Prostate gland (tissue), 2 donors: Measurements from ENCODE around the gene HIVEP3. TPM values are rescaled to one million over a fixed set of nuclear protein-coding genes. Genes with fewer than 3 reads are reported as not detected.

Experiments used
- DNase-seq: peaks from one replicate; pipeline ENCODE4 v3.0.0-alpha.2; 2019; ENCODE audit warnings: low spot score
- H3K27ac ChIP-seq, 2 donors: fragments of 200-600 bp; sonication (generic); 2 replicates each; pipeline ENCODE4 v1.5.1; 2017 to 2019
- H3K27me3 ChIP-seq: fragments of 200-600 bp; sonication (generic); replicated peaks from 2 replicates; pipeline ENCODE4 v1.5.1; 2019; ENCODE audit not compliant: insufficient read depth
- H3K36me3 ChIP-seq, 2 donors: fragments of 200-600 bp; sonication (generic); 1 replicate in 1 of 2; 2 replicates in 1 of 2; pipeline versions ENCODE4 v1.5.1 to v1.8.1; 2017 to 2019
- H3K4me1 ChIP-seq: fragments of 200-600 bp; sonication (generic); replicated peaks from 2 replicates; pipeline ENCODE4 v1.5.1; 2019
- H3K4me3 ChIP-seq, 2 donors: fragments of 200-600 bp; sonication (generic); 2 replicates each; pipeline ENCODE4 v1.5.1; 2017 to 2019
- H3K9me3 ChIP-seq: fragments of 200-600 bp; sonication (generic); 2 replicates; pipeline ENCODE4 v1.5.1; 2017
- POLR2A ChIP-seq: fragments of 450-650 bp; IDR thresholded peaks from one replicate; pipeline ENCODE4 v1.6.1; 2016; ENCODE audit warnings: antibody characterized with exemption, mild to moderate bottlenecking
- POLR2AphosphoS5 ChIP-seq: sonication (generic); formaldehyde crosslinking; IDR thresholded peaks from one replicate; pipeline ENCODE4 v1.6.1; 2017; ENCODE audit warnings: antibody characterized with exemption
- WGBS: methylation state at CpG from one replicate; pipeline ENCODE4 v1.1.5; 2018; 5-methylcytosine and 5-hydroxymethylcytosine counted together
- intact Hi-C: fragments of 100-400 bp; cut with DNase I; formaldehyde crosslinking; loops from one replicate; pipeline ENCODE4 v1.14.2; 2022
- total RNA-seq, 2 donors: library from RNA; depleted of rRNA; stranded (reverse); fragments of >200 nt; gene quantifications; one replicate each; pipeline ENCODE4 v1.1.0, GENCODE V29; 2016
- TF ChIP-seq, protein P1 (sequence below), 4 experiments: fragments of 200-600 bp in 2 of 4; fragments of 450-650 bp in 2 of 4; sonication (generic) in 2 of 4; IDR thresholded peaks; 1 replicate in 3 of 4; 2 replicates in 1 of 4; pipeline ENCODE4 v1.5.1; 2016 to 2019; ENCODE audit warnings: antibody characterized with exemption in 4 of 4, mild to moderate bottlenecking in 2 of 4, moderate library complexity in 2 of 4

HIVEP3 gene
- total RNA-seq, 2 donors from 2014 or later = 9.3 to 11.2 TPM

DNA sequence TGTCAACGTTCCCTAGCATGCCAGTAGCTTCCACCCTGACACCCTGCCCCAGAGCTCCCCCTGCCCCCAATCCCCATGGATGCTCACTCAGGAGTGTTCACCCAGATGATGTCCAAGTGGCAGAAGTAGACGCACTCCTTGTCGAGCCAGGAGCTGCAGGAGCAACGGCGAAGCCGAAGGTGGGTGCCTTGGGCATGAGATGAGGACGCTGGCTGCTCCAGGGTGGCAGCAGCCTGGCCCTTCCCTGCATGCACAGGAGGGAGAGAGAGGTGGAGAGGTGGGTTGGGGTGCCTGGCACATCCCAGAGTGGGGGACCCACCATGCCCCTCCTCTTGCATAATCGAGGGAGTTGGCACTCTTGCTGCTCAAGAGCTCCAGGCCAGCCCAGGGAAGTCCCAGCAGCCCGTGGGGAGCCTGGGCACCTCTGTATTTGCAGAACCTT lies 434.7 kb downstream of the HIVEP3 start:
- H3K27me3 ChIP-seq = no peaks in the 10 kb centered on the region
- intact Hi-C loops = no loop called here
- no peaks in the 10 kb centered on the region for H3K36me3 ChIP-seq
- H3K9me3 ChIP-seq = no peaks in the 10 kb centered on the region
- H3K27ac ChIP-seq = peak overlapping the region; percentile 48 to 54
- H3K4me1 ChIP-seq = peaks cover 30% of the 10 kb centered on the region
- no peak for DNase-seq
- 49% methylated on average over 9 of the region's 9 CpGs for WGBS
- peak overlapping the region in 1 of 2 donors; percentile 20 for H3K4me3 ChIP-seq
- no peak for TF ChIP-seq POLR2AphosphoS5
- TF ChIP-seq POLR2A = no peak
- TF ChIP-seq, protein P1, sequence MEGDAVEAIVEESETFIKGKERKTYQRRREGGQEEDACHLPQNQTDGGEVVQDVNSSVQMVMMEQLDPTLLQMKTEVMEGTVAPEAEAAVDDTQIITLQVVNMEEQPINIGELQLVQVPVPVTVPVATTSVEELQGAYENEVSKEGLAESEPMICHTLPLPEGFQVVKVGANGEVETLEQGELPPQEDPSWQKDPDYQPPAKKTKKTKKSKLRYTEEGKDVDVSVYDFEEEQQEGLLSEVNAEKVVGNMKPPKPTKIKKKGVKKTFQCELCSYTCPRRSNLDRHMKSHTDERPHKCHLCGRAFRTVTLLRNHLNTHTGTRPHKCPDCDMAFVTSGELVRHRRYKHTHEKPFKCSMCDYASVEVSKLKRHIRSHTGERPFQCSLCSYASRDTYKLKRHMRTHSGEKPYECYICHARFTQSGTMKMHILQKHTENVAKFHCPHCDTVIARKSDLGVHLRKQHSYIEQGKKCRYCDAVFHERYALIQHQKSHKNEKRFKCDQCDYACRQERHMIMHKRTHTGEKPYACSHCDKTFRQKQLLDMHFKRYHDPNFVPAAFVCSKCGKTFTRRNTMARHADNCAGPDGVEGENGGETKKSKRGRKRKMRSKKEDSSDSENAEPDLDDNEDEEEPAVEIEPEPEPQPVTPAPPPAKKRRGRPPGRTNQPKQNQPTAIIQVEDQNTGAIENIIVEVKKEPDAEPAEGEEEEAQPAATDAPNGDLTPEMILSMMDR (IDR thresholded peaks at IDR 0.05) = no peak

DNA sequence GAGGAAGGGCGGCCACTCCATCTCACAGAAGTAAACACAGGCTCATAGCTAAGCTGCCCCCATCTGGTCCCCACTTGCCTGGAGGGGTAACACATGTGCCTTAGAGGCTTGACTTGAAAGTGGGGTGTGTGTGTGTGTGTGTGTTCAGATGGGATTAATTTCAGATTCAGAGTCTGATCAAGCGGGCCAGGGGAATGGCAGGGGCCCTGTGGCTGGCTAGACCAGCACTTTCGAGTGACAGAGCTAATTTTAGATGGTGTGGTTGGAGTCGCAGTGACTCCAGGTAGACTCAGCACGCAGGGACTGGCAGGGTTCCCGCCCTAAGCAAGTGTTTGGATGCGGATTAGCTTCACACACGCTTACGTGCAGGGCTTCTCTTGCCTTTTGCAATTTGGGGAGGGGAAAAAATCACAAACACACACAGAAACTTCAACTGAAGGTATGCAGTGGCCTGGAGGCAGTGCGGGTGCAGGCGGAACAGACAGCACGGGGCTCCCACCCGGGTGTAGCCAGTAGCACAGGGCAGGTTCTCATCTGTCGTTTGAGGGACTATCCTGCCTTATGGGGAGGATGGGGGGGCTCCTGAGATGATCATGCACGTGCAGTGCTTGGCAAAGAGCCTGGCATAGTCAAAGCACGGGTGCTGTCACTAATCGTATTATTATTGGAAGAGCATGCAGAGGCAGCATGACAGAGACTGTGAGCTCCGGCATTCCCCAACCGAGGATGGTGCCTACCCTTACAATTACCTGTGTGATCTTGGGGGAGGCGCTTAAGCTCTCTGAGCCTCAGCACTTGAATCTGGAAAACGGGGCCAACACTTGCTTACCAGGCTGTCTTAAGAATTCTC lies 435.5 kb downstream of the HIVEP3 start:
- peak overlapping the region; percentile 69 to 72 for H3K27ac ChIP-seq
- H3K27me3 ChIP-seq = no peaks in the 10 kb centered on the region
- H3K4me3 ChIP-seq = peak overlapping the region in 1 of 2 donors; percentile 20
- WGBS = 52% methylated on average over 21 of the region's 21 CpGs
- no peaks in the 10 kb centered on the region for H3K36me3 ChIP-seq
- no peak for DNase-seq
- TF ChIP-seq, protein P1 (IDR thresholded peaks at IDR 0.05) = no peak
- TF ChIP-seq POLR2AphosphoS5 (no peak), POLR2A (no peak)
- no peaks in the 10 kb centered on the region for H3K9me3 ChIP-seq
- intact Hi-C loops = no loop called here
- peaks cover 33% of the 10 kb centered on the region for H3K4me1 ChIP-seq

DNA sequence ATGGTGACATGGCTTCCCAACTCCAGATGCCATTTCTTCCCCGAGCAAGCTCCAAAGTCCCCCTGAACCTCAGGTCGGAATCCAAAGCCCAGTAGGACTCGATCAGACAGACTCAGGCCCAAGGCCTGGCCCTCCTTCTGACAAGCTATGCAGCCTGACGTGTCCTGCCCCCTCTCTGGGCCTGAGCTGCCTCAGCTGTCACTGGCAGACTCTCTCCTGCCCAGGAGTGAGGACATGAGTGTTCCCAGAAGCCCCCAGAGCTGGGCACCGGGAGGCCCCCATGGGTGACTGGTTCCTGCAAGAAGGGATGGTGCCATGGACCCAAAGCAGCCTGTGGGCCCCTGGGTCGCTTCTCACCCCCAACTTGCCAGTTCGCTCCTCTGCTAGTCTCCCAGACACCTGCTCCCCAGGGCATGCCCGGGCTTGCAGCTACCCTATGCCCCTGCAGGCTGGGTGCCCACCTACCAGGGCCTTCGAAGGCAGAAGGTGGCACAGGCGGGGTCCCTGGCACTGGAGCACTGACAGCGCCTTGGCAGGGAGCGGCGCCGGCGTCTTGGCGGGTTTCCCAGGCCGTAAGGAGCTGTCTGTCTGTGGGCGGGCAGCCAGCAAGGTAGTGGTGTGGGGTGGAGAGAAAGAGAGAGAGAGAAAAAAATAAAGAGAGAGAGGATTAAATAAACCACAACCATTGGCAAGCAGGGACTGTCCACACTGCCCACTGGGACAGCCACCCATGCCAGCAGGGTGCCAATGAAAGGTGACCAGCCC lies 436.5 kb downstream of the HIVEP3 start:
- DNase-seq = peak; percentile 95
- H3K4me3 ChIP-seq = no peak overlapping the region
- intact Hi-C loops = no loop called here
- H3K4me1 ChIP-seq = peaks cover 33% of the 10 kb centered on the region
- no peaks in the 10 kb centered on the region for H3K9me3 ChIP-seq
- peak overlapping the region; percentile 69 to 72 for H3K27ac ChIP-seq
- TF ChIP-seq POLR2A = peak; percentile 14
- TF ChIP-seq POLR2AphosphoS5 = peak; percentile 85
- TF ChIP-seq, protein P1 (IDR thresholded peaks at IDR 0.05) = no peak
- no peaks in the 10 kb centered on the region for H3K27me3 ChIP-seq
- WGBS = 36% methylated on average over 18 of the region's 18 CpGs
- no peaks in the 10 kb centered on the region for H3K36me3 ChIP-seq

DNA sequence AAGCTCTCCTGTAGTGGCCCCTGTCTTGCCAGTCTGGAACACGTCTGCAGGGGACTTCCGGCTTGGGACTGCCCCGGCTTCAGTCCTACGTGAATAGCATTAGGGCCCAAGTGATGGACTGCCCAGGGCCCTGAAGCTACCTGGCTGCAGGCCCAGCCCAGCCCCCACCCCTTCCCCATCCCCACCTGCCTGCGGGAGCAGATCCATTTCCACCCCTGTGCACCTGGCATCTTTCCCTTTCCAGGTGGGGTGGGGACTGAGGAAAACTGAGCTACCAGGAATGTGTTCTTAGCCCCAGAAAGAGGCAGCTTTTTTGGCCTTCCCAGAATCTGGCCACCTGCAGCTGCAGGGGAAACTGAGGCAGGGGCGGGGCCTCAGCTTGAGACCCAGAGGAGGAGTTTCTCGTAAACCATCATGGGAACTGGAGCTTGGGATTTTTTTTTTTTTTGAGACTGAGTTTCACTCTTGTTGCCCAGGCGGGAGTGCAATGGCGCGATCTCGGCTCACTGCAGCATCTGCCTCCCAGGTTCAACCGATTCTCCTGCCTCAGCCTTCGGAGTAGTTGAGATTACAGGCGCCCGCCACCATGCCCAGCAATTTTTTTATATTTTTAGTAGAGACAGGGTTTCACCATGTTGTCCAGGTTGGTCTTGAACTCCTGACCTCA lies 437.5 kb downstream of the HIVEP3 start:
- TF ChIP-seq, protein P1 (IDR thresholded peaks at IDR 0.05) = no peak
- TF ChIP-seq POLR2AphosphoS5 (no peak), POLR2A (no peak)
- 83% methylated on average over 15 of the region's 15 CpGs for WGBS
- H3K9me3 ChIP-seq = no peaks in the 10 kb centered on the region
- no peak overlapping the region for H3K27ac ChIP-seq
- no peaks in the 10 kb centered on the region for H3K27me3 ChIP-seq
- DNase-seq = no peak
- H3K4me1 ChIP-seq = peaks cover 33% of the 10 kb centered on the region
- H3K36me3 ChIP-seq = no peaks in the 10 kb centered on the region
- no peak overlapping the region for H3K4me3 ChIP-seq
- intact Hi-C loops = no loop called here
